IPS-18c (cell line): Measurements from ENCODE around the gene KRTAP4-3.
"Not testable (repeated sequence)": the region's sequence is repeated elsewhere in the genome, so short reads cannot be mapped to it uniquely, and the experiment has no call there.

Experiments
- H3K4me3 ChIP-seq: 2 replicates; pipeline ENCODE4 v1.7.0; 2013; ENCODE audit warnings: low read depth, mild to moderate bottlenecking, low read length, moderate library complexity; ENCODE audit not compliant: insufficient read depth
- H3K9me3 ChIP-seq: one replicate; pipeline ENCODE4 v1.6.1; 2013; ENCODE audit warnings: mild to moderate bottlenecking, low read length, moderate library complexity; ENCODE audit not compliant: control insufficient read depth, insufficient read depth

The KRTAP4-3 gene

GRCh38 chr17:41167561-41167960 lies 460 bp downstream of the KRTAP4-3 start:
- Histone ChIP-seq H3K9me3 (no peaks in the 10 kb centered on the region), H3K4me3 (no peak overlapping the region)

DNA sequence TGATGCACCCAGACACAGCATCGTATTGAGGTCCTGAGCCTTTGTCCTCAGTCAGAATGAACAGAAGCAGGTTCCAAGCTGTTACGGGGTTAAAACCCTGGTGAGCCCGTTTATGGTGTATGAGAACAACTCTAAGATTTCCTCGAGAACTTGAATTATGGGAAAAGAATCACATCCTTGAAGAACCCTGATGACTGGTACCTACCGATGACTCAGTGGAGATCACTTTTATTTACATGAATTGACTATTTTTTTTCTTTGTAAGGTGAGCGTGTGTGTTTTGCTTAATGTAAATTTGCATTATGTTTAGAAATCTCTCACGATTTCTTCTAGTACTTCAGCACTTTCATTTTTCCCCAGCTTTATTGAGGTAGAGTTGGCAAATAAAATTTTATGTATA lies 4.2 kb downstream of the KRTAP4-3 start:
- Histone ChIP-seq H3K9me3 (no peaks in the 10 kb centered on the region), H3K4me3 (no peak overlapping the region)

- no peaks in the 10 kb centered on the region for H3K9me3 ChIP-seq
Observed at GRCh38 chr17:41160648-41161047, 7.4 kb downstream of the KRTAP4-3 start, which contains the start of gene KRTAP4-4. Gene KRTAP4-4, minus strand, starts transcription at chr17:41160748. Its CDS starts 57 bp downstream, at chr17:41160691.

GRCh38 chr17:41160190-41160589 lies 7.8 kb downstream of the KRTAP4-3 start:
- H3K9me3 ChIP-seq, H3K4me3 ChIP-seq: not testable (repeated sequence)

More at GRCh38 chr17:41160648-41161047, 7.4 kb downstream of the KRTAP4-3 start, which contains the start of gene KRTAP4-4:
- H3K4me3 ChIP-seq, result no peak within 1 kb of the TSS

DNA sequence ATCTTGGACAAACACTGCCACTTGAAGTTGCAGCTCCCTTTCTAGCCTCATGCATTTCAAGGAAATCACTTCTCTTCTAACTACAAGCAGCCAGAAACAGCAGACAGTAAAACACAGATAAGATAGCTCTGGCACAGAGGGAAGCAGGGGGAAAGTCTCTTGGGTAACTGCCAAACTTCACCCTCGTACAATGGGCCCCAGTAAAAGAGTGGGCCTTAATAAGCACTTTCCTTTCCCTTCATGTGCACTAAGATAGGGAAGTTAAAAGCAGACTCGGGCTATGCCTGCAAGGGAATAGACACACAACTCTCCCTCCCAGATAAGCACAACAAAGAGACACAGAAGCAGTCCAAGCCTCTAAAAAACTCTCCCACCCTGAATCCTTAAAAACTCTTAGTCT lies 14.2 kb downstream of the KRTAP4-3 start:
- Histone ChIP-seq H3K9me3 (no peaks in the 10 kb centered on the region), H3K4me3 (no peak overlapping the region)

- no peak overlapping the region for H3K4me3 ChIP-seq
Observed at GRCh38 chr17:41151525-41151924, 16.5 kb downstream of the KRTAP4-3 start.

DNA sequence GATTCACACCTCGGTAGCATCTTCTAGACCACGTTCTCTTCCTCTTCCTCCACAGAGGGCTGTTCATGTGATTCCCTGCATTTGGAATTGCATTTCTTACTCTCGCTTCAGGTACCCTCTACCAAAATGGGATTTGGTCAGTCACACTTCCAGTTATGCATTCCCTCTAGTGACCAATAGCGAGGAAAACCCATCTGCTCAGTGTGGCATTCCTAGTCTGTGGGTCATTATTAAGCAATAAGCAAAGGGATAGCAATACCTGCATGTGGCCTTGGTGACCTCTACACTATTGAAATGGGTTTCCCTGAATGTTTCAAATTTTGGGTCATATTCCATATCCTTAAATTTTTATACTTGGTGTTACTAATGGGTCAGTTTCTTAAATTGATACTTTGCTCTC lies 18.0 kb downstream of the KRTAP4-3 start:
- Histone ChIP-seq H3K4me3 (no peak overlapping the region), H3K9me3 (no peaks in the 10 kb centered on the region)

More at GRCh38 chr17:41151525-41151924, 16.5 kb downstream of the KRTAP4-3 start:
- H3K9me3 ChIP-seq, result no peaks in the 10 kb centered on the region

DNA sequence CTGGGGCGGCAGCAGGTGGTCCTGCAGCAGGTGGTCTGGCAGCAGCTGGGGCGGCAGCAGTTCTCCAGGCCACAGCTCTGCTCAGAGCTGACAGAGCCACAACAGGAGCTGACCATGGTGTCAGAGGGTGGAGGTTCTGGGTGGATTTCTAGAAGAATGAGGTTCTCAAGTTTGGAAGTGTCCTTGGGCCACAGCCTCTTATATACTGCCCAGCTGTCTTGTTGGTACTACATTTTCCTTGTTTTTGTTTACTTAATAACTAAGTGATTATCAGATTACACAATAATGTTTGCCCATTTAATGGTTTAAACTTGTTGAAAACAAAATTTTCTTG lies 18.4 kb downstream of the KRTAP4-3 start, which contains the start of gene KRTAP4-5:
Gene KRTAP4-5, minus strand, starts transcription at position 174 of the 334 bp plus-strand sequence. Its CDS starts 58 bp downstream, at position 116.
- Histone ChIP-seq H3K4me3 (no peak within 1 kb of the TSS), H3K9me3 (no peaks in the 10 kb centered on the region)

DNA sequence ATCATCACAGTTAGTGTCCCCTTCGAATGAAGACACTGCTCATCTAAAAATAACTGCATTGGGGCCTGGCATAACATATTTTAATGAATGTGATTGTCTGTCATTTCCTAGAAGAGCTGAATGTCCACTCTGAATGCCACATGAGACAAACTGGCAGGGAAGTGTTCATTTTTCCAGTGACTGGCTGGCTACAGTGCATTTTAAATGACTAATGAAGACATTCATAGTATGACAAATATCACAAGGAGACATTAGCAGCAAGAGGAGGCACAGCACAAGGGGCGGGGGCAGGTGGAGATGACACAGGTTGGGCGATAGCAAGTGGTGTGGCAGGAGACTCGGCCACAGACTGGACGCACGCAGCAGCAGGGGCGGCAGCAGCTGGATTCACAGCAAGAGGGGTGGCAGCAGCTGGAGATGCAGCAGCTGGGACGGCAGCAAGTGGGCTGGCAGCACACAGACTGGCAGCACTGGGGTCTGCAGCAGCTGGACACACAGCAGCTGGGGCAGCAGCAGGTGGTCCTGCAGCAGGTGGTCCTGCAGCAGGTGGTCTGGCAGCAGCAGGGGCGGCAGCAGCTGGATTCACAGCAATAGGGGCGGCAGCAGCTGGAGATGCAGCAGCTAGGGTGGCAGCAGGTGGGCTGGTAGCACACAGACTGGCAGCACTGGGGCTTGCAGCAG lies 18.9 kb downstream of the KRTAP4-3 start:
- not testable (repeated sequence) for H3K4me3 ChIP-seq

DNA sequence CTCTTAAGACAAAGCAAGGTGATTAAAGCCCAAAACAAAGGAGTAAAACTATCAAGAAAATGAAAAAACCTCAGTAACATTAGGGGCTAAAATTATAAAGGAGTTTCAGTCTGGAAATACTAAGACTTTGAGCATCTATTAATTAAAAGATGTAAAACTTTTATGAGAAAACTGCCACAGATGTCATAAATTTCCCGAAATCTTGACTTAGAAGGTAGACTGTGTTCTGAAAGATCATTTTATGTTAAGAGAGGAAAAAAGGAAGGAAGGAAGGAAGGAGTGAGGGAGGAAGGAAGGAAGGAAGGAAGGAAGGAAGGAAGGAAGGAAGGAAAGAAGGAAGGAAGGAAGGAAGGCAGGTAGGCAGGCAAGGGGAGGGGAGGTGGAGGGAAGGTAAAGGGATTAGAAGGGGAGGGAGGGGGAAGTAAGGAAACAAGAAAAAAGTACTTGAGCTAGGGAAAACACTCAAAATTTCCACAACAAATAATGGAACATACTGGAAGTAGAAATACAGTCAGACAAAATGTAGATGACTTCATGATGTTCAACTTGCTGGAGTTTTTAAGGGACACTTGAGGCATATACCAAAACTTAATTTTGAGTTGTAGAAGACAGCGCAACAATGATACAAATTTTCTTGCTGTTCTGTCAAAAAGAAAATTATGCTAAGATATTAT lies 20.4 kb downstream of the KRTAP4-3 start:
- H3K9me3 ChIP-seq, result no peaks in the 10 kb centered on the region
- H3K4me3 ChIP-seq, result no peak overlapping the region

More for the DNA sequence above, 18.9 kb downstream of the KRTAP4-3 start:
- H3K9me3 ChIP-seq, result not testable (repeated sequence)

DNA sequence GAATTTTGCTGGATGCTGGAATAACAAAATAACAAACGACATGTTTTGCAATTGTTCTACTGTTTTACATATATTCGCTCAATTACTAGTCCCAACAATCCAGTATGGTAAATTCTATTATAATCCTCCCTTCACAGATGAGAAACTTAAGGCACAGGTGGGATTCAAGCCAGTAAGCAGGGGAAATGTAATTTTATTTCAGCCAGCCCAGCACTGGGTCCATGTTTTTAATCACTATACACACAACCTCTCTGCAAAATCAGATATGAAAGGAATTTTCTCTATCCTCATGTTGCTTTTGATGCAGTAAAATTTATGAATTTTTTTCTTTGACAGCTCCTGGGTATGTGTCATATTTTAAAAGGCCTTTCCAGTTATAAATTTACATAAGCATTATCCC lies 22.8 kb downstream of the KRTAP4-3 start:
- peaks cover 2% of the 10 kb centered on the region for H3K9me3 ChIP-seq
- no peak overlapping the region for H3K4me3 ChIP-seq

DNA sequence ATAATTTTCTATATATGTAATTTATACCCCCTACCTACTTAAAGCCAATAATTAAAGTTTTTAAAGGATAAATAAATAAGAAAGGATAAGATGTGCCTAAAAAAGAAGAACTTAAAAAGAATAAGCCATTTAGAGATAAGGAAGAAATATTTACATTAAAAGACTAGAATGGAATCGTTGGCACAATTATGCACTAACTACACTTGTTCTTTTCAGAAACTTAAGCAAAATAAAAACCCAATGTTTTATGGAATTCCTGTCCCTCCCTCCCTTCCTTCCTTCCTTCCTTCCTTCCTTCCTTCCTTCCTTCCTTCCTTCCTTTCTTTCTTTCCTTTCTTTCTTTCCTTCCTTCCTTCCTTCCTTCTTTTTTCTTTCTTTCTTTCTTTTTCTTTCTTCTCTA lies 23.2 kb downstream of the KRTAP4-3 start:
- Histone ChIP-seq H3K4me3 (no peak overlapping the region), H3K9me3 (peaks cover 5% of the 10 kb centered on the region)

DNA sequence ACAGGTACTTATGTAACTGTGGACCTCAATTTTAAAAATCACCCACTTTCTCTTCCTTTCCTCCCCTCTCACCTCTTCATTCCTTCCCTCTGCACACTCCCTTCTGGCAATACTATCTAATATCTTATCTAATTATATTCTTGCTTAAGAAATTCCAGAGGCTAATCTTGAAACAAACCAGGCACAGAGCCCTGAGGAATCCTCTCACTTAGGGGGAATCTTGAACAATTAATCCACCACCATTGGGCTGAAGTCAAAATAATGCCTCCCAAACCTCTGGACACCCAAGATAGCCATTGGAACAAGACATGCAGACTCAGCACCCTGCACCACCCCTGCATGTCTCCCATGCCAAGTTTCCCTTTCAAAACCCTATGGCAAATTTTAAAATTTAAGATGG lies 26.7 kb downstream of the KRTAP4-3 start:
- H3K9me3 ChIP-seq, result peaks cover 5% of the 10 kb centered on the region
- H3K4me3 ChIP-seq, result no peak overlapping the region

- H3K9me3 ChIP-seq, result peaks cover 5% of the 10 kb centered on the region
Observed at GRCh38 chr17:41140360-41141131, 27.5 kb downstream of the KRTAP4-3 start, which contains the start of gene KRTAP4-6. Gene KRTAP4-6, minus strand, starts transcription at chr17:41140544. Its CDS starts 57 bp downstream, at chr17:41140487.

GRCh38 chr17:41139865-41140264 lies 28.2 kb downstream of the KRTAP4-3 start:
- not testable (repeated sequence) for H3K9me3 ChIP-seq, H3K4me3 ChIP-seq

More at GRCh38 chr17:41140360-41141131, 27.5 kb downstream of the KRTAP4-3 start, which contains the start of gene KRTAP4-6:
- no peak within 1 kb of the TSS for H3K4me3 ChIP-seq

DNA sequence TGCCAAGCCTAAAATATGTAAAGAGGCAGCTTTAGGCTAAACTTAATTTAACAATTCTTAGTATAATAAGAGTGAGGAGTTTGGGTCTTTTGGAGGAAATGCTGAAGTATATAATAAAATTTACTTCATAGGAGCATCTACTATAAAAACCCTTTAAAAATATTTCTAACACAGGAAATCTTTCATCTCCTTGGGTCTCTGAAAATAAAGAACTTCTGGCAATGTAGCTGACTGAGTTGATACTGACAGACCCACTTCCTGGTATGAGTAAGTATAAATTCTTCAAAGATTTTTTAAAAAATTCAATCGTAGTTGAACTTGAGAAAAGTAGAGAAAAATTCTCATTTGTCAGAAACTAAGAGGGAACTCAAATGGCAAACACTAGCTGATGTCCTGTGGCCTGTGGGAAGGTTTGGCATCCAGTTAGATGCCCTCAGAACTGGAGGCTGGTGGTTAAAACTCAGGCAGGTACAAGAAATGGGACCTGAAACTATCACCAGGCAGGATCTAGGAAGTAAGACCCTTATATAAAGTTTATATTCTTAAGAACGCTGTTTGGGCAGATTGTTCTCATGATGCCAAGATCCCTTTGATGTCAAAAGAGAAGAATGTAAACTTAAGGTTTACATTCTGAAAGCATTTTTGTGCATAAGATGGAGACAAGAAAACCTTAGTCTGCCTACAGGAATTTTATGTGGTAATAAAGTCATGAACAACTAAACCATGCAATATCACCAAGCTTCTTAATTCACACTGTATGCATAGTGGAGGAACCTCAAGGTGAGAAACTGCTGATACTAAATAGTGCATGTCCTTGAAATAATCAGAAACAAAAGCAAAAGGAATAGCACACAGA lies 33.9 kb downstream of the KRTAP4-3 start:
- Histone ChIP-seq H3K4me3 (no peak overlapping the region), H3K9me3 (no peaks in the 10 kb centered on the region)

- H3K4me3 ChIP-seq, result no peak overlapping the region
- no peaks in the 10 kb centered on the region for H3K9me3 ChIP-seq
Observed at GRCh38 chr17:41131979-41132378, 36.0 kb downstream of the KRTAP4-3 start.
